GM23338 (cell line): ENCODE results near the gene ATL2. TPM values are rescaled to one million over a fixed set of nuclear protein-coding genes. Genes with fewer than 3 reads are reported as not detected.
A peak's percentile ranks its signal among the peaks of the same experiment; 100 is the strongest.

Experiments used
- CREB1 ChIP-seq: fragments of 250-450 bp; sonication (Bioruptor Pico); IDR thresholded peaks from 2 replicates; pipeline ENCODE4 v1.5.0; 2020; ENCODE audit warnings: low read depth, mild to moderate bottlenecking, moderate library complexity
- EZH2phosphoT487 ChIP-seq: fragments of 200-600 bp; sonication (generic); IDR thresholded peaks from one replicate; pipeline ENCODE4 v1.8.1; 2018; ENCODE audit warnings: antibody characterized with exemption; ENCODE audit not compliant: unreplicated experiment
- NANOG ChIP-seq: IDR thresholded peaks from 2 replicates; pipeline ENCODE4 v1.6.1; 2016; ENCODE audit warnings: antibody characterized with exemption, borderline replicate concordance
- ZNF114 ChIP-seq: fragments of 250-450 bp; sonication (Bioruptor Pico); IDR thresholded peaks from 2 replicates; pipeline ENCODE4 v1.5.0; 2020; ENCODE audit warnings: mild to moderate bottlenecking, moderate library complexity
- polyA plus RNA-seq: library from polyadenylated mRNA; unstranded; fragments of >200 nt; fragmentation: Nextera tagmentation; extraction: Ambion mirVana; gene quantifications from 2 replicates; pipeline ENCODE4 v1.2.1, GENCODE V29; 2016
- total RNA-seq: library from RNA; depleted of rRNA; stranded (reverse); fragments of >200 nt; shearing (Covaris generic); gene quantifications from 2 replicates; pipeline ENCODE4 v1.2.3, GENCODE V29; 2014
- TF ChIP-seq, protein P1 (sequence below): fragments of 250-450 bp; sonication (Bioruptor Pico); IDR thresholded peaks from 2 replicates; pipeline ENCODE4 v1.5.0; 2020; ENCODE audit warnings: mild to moderate bottlenecking, moderate library complexity
- TF ChIP-seq, protein P2 (sequence below): IDR thresholded peaks from one replicate; pipeline ENCODE4 v1.6.1; 2018; ENCODE audit warnings: antibody characterized with exemption; ENCODE audit not compliant: unreplicated experiment

The ATL2 gene
- total and polyA plus RNA-seq, 2 experiments from 2014 or later = 30.2 to 140 TPM

DNA sequence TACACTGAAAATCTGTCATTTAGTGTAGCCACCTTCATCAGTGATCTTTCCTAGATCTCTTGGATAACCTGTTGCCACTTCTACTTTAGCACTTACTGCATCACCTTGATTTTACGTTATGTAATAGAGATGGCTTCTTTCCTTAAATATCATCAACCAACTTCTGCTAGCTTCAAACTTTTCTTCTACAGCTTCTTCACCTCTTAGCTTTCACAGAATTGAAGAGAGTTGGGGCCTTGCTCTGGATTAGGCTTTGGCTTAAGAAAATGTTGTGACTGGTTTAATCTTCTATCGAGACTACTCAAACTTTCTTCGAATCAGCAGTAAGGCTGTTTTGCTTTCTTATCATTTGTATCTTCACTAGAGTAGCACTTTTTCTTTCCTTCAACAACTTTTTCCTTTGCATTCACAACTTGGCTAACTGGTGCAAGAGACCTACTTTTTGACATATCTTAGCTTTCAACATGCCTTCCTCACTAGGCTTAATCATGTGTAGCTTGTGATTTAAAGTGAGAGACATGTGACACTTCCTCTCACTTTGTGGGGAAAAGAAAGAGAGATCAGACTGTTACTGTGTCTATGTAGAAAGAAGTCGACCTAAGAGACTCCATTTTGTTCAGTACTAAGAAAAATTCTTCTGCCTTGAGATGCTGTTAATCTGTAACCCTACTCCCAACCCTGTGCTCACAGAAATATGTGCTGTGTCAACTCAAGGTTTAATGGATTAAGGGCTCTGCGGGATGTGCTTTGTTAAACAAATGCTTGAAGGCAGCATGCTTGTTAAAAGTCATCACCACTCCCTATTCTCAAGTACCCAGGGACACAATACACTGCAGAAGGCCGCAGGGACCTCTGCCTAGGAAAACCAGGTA, 99.6 kb downstream of the ATL2 start (continued):
- TF ChIP-seq, protein P1, sequence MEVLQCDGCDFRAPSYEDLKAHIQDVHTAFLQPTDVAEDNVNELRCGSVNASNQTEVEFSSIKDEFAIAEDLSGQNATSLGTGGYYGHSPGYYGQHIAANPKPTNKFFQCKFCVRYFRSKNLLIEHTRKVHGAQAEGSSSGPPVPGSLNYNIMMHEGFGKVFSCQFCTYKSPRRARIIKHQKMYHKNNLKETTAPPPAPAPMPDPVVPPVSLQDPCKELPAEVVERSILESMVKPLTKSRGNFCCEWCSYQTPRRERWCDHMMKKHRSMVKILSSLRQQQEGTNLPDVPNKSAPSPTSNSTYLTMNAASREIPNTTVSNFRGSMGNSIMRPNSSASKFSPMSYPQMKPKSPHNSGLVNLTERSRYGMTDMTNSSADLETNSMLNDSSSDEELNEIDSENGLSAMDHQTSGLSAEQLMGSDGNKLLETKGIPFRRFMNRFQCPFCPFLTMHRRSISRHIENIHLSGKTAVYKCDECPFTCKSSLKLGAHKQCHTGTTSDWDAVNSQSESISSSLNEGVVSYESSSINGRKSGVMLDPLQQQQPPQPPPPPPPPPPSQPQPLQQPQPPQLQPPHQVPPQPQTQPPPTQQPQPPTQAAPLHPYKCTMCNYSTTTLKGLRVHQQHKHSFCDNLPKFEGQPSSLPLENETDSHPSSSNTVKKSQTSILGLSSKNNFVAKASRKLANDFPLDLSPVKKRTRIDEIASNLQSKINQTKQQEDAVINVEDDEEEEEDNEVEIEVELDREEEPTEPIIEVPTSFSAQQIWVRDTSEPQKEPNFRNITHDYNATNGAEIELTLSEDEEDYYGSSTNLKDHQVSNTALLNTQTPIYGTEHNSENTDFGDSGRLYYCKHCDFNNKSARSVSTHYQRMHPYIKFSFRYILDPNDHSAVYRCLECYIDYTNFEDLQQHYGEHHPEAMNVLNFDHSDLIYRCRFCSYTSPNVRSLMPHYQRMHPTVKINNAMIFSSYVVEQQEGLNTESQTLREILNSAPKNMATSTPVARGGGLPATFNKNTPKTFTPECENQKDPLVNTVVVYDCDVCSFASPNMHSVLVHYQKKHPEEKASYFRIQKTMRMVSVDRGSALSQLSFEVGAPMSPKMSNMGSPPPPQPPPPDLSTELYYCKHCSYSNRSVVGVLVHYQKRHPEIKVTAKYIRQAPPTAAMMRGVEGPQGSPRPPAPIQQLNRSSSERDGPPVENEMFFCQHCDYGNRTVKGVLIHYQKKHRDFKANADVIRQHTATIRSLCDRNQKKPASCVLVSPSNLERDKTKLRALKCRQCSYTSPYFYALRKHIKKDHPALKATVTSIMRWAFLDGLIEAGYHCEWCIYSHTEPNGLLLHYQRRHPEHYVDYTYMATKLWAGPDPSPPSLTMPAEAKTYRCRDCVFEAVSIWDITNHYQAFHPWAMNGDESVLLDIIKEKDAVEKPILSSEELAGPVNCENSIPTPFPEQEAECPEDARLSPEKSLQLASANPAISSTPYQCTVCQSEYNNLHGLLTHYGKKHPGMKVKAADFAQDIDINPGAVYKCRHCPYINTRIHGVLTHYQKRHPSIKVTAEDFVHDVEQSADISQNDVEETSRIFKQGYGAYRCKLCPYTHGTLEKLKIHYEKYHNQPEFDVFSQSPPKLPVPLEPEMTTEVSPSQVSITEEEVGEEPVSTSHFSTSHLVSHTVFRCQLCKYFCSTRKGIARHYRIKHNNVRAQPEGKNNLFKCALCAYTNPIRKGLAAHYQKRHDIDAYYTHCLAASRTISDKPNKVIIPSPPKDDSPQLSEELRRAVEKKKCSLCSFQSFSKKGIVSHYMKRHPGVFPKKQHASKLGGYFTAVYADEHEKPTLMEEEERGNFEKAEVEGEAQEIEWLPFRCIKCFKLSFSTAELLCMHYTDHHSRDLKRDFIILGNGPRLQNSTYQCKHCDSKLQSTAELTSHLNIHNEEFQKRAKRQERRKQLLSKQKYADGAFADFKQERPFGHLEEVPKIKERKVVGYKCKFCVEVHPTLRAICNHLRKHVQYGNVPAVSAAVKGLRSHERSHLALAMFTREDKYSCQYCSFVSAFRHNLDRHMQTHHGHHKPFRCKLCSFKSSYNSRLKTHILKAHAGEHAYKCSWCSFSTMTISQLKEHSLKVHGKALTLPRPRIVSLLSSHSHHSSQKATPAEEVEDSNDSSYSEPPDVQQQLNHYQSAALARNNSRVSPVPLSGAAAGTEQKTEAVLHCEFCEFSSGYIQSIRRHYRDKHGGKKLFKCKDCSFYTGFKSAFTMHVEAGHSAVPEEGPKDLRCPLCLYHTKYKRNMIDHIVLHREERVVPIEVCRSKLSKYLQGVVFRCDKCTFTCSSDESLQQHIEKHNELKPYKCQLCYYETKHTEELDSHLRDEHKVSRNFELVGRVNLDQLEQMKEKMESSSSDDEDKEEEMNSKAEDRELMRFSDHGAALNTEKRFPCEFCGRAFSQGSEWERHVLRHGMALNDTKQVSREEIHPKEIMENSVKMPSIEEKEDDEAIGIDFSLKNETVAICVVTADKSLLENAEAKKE (CRISPR knock-in tag) = no peak
- no peak for TF ChIP-seq ZNF114 (CRISPR knock-in tag)
- TF ChIP-seq, protein P2, sequence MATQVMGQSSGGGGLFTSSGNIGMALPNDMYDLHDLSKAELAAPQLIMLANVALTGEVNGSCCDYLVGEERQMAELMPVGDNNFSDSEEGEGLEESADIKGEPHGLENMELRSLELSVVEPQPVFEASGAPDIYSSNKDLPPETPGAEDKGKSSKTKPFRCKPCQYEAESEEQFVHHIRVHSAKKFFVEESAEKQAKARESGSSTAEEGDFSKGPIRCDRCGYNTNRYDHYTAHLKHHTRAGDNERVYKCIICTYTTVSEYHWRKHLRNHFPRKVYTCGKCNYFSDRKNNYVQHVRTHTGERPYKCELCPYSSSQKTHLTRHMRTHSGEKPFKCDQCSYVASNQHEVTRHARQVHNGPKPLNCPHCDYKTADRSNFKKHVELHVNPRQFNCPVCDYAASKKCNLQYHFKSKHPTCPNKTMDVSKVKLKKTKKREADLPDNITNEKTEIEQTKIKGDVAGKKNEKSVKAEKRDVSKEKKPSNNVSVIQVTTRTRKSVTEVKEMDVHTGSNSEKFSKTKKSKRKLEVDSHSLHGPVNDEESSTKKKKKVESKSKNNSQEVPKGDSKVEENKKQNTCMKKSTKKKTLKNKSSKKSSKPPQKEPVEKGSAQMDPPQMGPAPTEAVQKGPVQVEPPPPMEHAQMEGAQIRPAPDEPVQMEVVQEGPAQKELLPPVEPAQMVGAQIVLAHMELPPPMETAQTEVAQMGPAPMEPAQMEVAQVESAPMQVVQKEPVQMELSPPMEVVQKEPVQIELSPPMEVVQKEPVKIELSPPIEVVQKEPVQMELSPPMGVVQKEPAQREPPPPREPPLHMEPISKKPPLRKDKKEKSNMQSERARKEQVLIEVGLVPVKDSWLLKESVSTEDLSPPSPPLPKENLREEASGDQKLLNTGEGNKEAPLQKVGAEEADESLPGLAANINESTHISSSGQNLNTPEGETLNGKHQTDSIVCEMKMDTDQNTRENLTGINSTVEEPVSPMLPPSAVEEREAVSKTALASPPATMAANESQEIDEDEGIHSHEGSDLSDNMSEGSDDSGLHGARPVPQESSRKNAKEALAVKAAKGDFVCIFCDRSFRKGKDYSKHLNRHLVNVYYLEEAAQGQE = no peak
- TF ChIP-seq NANOG = peak; percentile 92
- TF ChIP-seq CREB1 = peak; percentile 55; the same call in 1 of the 2 replicates
- TF ChIP-seq EZH2phosphoT487 = no peak
